Tibial artery (tissue), 4 donors: ENCODE measurements around the gene ARHGEF28.

Experiments
- DNase-seq, 2 donors: peaks; one replicate each; pipeline ENCODE4 v3.0.0-alpha.2; 2019
- H3K27ac ChIP-seq, 2 donors: fragments of 200-600 bp; sonication (generic) in 1 of 2; 1 replicate in 1 of 2; 2 replicates in 1 of 2; pipeline ENCODE4 v1.5.1; 2018 to 2019; ENCODE audit warnings: mild to moderate bottlenecking in 1 of 2
- H3K27me3 ChIP-seq, 2 donors: fragments of 200-600 bp; sonication (generic) in 1 of 2; one replicate each; pipeline versions ENCODE4 v1.5.1 to v1.6.0; 2016 to 2019
- H3K36me3 ChIP-seq, 3 donors: fragments of 200-600 bp; sonication (generic) in 2 of 3; one replicate each; pipeline ENCODE4 v1.5.1; 2016 to 2019; ENCODE audit warnings: mild to moderate bottlenecking in 2 of 3
- H3K4me1 ChIP-seq, 4 donors: fragments of 200-600 bp; sonication (generic) in 2 of 4; 1 replicate in 3 of 4; 2 replicates in 1 of 4; pipeline ENCODE4 v1.5.1; 2016 to 2019
- H3K4me3 ChIP-seq, 2 donors: fragments of 200-600 bp; sonication (generic) in 1 of 2; 1 replicate in 1 of 2; 2 replicates in 1 of 2; pipeline ENCODE4 v1.5.1; 2018 to 2019; ENCODE audit warnings: mild to moderate bottlenecking in 2 of 2
- H3K9me3 ChIP-seq, 3 donors: fragments of 200-600 bp; sonication (generic) in 1 of 3; one replicate each; pipeline ENCODE4 v1.5.1; 2016 to 2019
- intact Hi-C: fragments of 100-400 bp; cut with DNase I; formaldehyde crosslinking; loops from one replicate; pipeline ENCODE4 v1.15.0; 2023; ENCODE audit warnings: low total_unique reads
- TF ChIP-seq, protein P1 (sequence below), 2 experiments: fragments of 200-600 bp in 1 of 2; fragments of 450-650 bp in 1 of 2; IDR thresholded peaks; one replicate each; pipeline ENCODE4 v1.5.1; 2017 to 2019; ENCODE audit warnings: antibody characterized with exemption in 2 of 2, mild to moderate bottlenecking in 1 of 2, moderate library complexity in 1 of 2

The ARHGEF28 gene

DNA sequence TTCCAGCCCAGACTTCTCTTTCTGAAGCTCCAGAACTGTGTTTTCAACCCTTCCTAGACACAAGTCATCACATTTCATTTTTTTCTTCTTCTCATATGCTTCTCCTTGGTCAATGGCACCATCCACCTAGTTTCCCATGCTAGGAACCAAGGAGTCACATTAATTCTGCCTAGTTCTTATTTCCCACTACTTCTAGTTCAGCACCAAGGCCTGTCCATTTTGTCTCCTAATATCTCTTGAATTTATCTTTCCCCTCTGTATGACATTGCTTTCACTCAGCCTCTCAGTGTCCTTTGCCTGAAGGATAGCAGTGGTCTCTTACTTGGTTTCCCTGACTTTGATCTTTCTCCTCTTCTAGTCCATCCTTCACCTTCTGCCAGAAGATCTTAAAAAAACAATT lies 38.8 kb downstream of the ARHGEF28 start:
- no peaks in the 10 kb centered on the region for H3K27me3 ChIP-seq
- no peaks in the 10 kb centered on the region for H3K4me1 ChIP-seq
- TF ChIP-seq, protein P1, sequence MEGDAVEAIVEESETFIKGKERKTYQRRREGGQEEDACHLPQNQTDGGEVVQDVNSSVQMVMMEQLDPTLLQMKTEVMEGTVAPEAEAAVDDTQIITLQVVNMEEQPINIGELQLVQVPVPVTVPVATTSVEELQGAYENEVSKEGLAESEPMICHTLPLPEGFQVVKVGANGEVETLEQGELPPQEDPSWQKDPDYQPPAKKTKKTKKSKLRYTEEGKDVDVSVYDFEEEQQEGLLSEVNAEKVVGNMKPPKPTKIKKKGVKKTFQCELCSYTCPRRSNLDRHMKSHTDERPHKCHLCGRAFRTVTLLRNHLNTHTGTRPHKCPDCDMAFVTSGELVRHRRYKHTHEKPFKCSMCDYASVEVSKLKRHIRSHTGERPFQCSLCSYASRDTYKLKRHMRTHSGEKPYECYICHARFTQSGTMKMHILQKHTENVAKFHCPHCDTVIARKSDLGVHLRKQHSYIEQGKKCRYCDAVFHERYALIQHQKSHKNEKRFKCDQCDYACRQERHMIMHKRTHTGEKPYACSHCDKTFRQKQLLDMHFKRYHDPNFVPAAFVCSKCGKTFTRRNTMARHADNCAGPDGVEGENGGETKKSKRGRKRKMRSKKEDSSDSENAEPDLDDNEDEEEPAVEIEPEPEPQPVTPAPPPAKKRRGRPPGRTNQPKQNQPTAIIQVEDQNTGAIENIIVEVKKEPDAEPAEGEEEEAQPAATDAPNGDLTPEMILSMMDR (IDR thresholded peaks at IDR 0.05), result no peak
- H3K36me3 ChIP-seq, result no peaks in the 10 kb centered on the region
- no peak for DNase-seq
- no peaks in the 10 kb centered on the region for H3K9me3 ChIP-seq
- no peak overlapping the region for H3K4me3 ChIP-seq
- H3K27ac ChIP-seq, result no peak overlapping the region
- intact Hi-C loops, result no loop called here

DNA sequence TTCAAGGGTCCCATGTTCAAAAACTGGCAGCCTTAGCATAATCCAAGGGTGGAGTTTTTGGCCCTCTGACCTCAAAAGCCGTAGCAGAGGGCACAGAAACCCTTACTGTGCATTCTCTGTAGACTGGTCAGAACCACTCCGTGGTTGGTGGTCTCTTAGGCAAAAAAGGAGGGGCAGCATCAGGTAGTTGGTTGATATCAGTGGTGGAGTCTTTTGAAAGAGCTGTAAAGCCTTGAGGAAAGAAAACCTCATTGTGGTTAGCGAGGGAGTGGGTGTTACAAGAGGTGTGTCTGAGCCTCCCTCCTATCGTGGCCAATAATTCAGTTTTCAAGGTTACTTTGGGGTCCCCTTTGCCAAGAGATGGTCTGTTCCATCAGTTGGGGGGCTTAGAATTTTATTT lies 40.9 kb downstream of the ARHGEF28 start:
- DNase-seq, result no peak
- H3K4me3 ChIP-seq, result no peak overlapping the region
- no peak overlapping the region for H3K27ac ChIP-seq
- TF ChIP-seq, protein P1 (IDR thresholded peaks at IDR 0.05), result no peak
- intact Hi-C loops, result loop anchor here (2.0 kb wide), 1 partner anchor 28 kb away; no protein-coding TSS in a partner anchor
- H3K4me1 ChIP-seq, result no peaks in the 10 kb centered on the region
- H3K36me3 ChIP-seq, result no peaks in the 10 kb centered on the region
- H3K9me3 ChIP-seq, result no peaks in the 10 kb centered on the region
- no peaks in the 10 kb centered on the region for H3K27me3 ChIP-seq

DNA sequence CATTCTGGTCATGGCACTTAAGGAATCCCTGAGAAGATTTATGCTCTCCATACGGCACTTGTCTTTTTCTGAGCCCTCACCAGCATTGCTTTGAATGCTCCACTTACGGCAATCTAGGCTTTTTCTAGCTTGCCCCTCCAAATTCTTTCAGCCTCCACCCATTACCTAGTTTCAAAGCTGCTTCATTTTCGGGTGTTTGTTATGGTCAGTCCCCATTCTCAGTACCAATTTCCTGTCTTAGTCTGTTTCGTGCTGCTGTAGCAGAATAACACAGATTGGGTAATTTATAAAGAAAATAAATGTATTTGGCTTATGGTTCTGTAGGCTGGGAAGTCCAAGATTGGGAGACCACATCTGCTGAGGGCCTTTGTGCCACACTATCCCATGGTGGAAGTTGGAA lies 42.0 kb downstream of the ARHGEF28 start:
- TF ChIP-seq, protein P1 (IDR thresholded peaks at IDR 0.05), result no peak
- Histone ChIP-seq H3K4me1 (peaks cover 0 to 8% (median 0%) of the 10 kb centered on the region in 4 donors), H3K27me3 (no peaks in the 10 kb centered on the region), H3K4me3 (no peak overlapping the region), H3K9me3 (no peaks in the 10 kb centered on the region), H3K36me3 (no peaks in the 10 kb centered on the region), H3K27ac (no peak overlapping the region)
- intact Hi-C loops, result no loop called here
- DNase-seq, result no peak

DNA sequence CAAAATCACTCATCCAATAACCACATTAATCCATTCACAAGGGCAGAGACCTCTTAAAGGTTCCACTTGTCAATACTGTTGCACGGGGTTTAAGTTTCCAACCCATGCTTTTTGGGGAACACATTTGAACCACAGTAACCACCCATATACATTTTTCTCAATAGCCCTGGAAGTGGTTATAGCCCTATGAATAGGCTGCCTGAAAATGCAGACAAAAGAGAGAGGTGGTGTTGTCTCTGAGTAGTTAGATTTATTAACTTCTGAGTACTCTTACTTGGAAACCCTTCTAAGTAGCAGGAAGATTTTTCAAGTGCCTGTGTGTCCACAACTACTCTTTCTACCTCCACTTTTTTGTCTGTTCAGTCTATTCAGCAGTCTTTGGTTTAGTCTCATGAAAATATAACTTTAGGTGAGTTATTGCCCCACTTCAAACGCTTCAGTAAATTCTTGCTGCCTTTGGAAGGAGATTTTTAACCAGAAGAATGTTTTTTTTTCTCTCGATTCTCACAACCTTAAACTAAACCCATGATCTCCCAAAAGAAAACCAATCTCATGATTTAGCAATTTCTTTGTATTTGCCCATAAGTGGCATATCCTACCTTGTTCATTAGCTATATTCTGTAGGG lies 42.6 kb downstream of the ARHGEF28 start:
- no peak overlapping the region for H3K27ac ChIP-seq
- peaks cover 0 to 14% (median 0%) of the 10 kb centered on the region in 4 donors for H3K4me1 ChIP-seq
- TF ChIP-seq, protein P1 (IDR thresholded peaks at IDR 0.05), result no peak
- no peaks in the 10 kb centered on the region for H3K9me3 ChIP-seq
- no peak for DNase-seq
- intact Hi-C loops, result no loop called here
- no peak overlapping the region for H3K4me3 ChIP-seq
- no peaks in the 10 kb centered on the region for H3K36me3 ChIP-seq
- H3K27me3 ChIP-seq, result no peaks in the 10 kb centered on the region

DNA sequence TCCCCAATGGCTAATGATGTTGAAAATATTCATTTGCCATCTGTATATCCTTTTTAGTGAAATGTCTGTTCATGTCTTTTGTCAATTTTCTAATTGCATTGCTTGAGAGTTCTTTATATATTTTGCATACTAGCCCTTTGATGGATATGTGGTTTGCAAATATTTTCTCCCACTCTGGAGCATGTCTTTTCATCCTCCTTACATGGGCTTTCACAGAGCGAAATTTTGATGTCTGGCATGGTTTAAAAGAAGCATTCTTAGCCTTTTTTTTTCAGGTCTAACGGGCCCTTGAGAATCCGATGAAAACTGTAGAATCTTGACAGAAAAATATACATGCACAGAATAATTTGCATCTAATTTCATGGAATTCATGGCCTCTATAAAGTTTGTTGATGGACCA lies 44.7 kb downstream of the ARHGEF28 start:
- Histone ChIP-seq H3K36me3 (no peaks in the 10 kb centered on the region), H3K4me1 (peaks cover 0 to 29% (median 3%) of the 10 kb centered on the region in 4 donors), H3K9me3 (no peaks in the 10 kb centered on the region), H3K27ac (no peak overlapping the region), H3K4me3 (no peak overlapping the region), H3K27me3 (no peaks in the 10 kb centered on the region)
- intact Hi-C loops, result no loop called here
- no peak for DNase-seq
- TF ChIP-seq, protein P1 (IDR thresholded peaks at IDR 0.05), result no peak

DNA sequence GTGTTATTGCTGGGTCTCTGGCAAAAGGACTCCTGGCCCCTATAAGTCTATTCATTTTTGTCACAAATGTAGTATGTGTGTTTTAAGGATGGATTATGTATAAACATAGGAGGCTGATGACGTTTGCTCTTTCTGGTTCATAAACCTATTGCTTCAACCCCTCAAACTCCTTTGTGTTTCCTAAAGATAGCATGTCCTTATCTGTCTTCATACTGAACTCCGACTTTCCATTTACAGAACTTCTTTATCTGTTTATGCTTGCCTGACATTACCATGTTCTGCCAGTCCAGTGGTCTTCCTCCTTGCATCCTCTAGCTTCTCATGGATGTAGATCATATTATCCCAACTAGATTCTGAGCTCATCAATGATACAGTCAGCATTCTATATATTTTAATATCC lies 46.1 kb downstream of the ARHGEF28 start:
- no peaks in the 10 kb centered on the region for H3K27me3 ChIP-seq
- H3K4me1 ChIP-seq, result peaks cover 0 to 29% (median 3%) of the 10 kb centered on the region in 4 donors
- TF ChIP-seq, protein P1 (IDR thresholded peaks at IDR 0.05), result no peak
- H3K36me3 ChIP-seq, result no peaks in the 10 kb centered on the region
- H3K9me3 ChIP-seq, result no peaks in the 10 kb centered on the region
- intact Hi-C loops, result no loop called here
- no peak overlapping the region for H3K27ac ChIP-seq
- DNase-seq, result no peak
- H3K4me3 ChIP-seq, result no peak overlapping the region
